ENCODE data around the gene PDLIM4.

PDLIM4 gene

DNA sequence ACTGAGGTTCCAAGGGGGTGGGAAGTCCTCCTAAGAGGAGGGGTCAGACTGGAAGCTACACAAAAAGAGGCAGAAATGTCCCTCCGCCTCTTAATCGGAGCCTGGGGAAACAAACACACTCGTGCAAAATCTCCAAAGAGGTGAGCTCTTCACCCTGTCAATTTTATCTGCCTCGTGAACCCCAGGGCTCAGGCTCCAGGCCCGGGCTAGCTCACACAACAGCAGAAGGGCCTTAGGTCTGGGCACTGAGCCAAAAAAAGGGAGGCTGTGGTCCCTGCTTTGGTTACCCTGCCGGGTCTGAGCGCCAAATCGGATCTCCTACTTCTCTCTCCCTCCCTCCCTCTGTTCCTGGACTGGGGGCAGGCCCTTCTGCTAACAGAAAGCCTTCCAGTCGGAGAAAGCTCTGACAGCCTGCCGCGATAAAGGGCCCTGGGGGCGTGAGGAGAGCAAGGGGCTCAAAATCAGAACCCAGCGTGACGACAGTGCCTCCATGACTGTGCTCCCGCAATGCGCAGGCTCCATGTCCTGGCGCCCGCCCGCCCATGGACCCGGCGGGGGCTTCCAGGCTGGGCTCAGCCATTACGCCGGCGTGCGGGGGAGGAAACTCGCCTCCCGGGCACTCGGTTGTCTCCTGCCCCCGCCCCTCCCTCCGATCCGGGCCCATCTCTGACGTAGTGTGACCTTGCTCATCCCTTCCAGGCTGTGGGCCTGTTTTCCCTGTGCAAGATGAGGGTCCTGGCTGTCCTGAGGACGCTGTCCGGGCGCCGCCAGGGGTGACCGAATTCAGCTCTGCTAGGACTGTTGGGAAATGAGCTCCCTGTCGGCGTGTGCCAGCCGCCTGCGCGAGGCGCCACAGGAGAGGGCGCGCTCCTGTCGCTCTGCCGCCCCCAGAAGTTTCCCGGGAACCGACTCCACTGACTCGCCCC lies 35.8 kb downstream of the PDLIM4 start:
- Histone ChIP-seq H3K36me3 (ENCODE audit: control insufficient read depth, insufficient read depth, low read length) (no peaks in the 10 kb centered on the region), H3K27me3 (ENCODE audit: control insufficient read depth, insufficient read depth, low read length) (peaks cover 26% of the 10 kb centered on the region), H3K4me3 (ENCODE audit: low read depth, low read length) (peak overlapping the region; percentile 59), H3K27ac (ENCODE audit: low read depth, low read length) (peak overlapping the region; percentile 80), H3K9ac (ENCODE audit: low read depth, low read length) (peak overlapping the region; percentile 78), H3K4me1 (ENCODE audit: control insufficient read depth, insufficient read depth, low read length) (peaks cover 16% of the 10 kb centered on the region), H3K9me3 (ENCODE audit: control insufficient read depth, insufficient read depth, low read length) (no peaks in the 10 kb centered on the region)

DNA sequence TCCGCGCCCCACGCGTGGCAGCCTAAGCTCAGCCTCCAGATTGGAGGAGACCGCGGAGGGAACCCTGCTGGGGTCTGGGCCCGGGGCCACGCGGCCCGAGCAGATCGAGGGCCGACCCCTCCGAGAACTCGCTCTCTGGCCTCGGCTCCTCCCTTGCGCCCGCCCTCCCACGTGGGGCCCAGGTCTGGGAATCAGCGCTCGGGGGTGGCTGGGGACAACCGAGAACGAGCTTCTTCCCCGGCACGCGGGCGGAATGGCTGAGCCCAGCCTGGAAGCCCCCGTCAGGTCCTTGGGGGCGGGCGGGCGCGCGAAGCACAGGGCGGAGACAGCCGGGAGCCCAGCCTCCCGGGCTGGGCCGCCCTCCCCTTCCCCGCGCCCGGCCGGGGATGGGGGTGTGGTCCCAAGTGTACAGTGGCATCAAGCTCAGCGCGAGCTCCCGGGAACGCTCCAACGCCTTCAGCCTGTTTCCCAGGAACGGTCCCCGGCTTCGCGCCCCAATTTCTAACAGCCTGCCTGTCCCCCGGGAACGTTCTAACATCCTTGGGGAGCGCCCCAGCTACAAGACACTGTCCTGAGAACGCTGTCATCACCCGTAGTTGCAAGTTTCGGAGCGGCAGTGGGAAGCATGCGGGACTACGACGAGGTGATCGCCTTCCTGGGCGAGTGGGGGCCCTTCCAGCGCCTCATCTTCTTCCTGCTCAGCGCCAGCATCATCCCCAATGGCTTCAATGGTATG lies 36.7 kb downstream of the PDLIM4 start, which contains the start of gene SLC22A4:
SLC22A4 (plus strand) TSS at position 403 of the 736 bp plus-strand sequence; CDS start at position 626, 223 bp downstream.
- no peaks in the 10 kb centered on the region for H3K9me3 ChIP-seq (ENCODE audit: control insufficient read depth, insufficient read depth, low read length)
- peak within 1 kb of the TSS; percentile 59 for H3K4me3 ChIP-seq (ENCODE audit: low read depth, low read length)
- H3K27me3 ChIP-seq (ENCODE audit: control insufficient read depth, insufficient read depth, low read length), result peaks cover 26% of the 10 kb centered on the region
- no peaks in the 10 kb centered on the region for H3K36me3 ChIP-seq (ENCODE audit: control insufficient read depth, insufficient read depth, low read length)
- H3K4me1 ChIP-seq (ENCODE audit: control insufficient read depth, insufficient read depth, low read length), result peaks cover 16% of the 10 kb centered on the region
- peak within 1 kb of the TSS; percentile 78 for H3K9ac ChIP-seq (ENCODE audit: low read depth, low read length)
- peak within 1 kb of the TSS; percentile 80 for H3K27ac ChIP-seq (ENCODE audit: low read depth, low read length)

DNA sequence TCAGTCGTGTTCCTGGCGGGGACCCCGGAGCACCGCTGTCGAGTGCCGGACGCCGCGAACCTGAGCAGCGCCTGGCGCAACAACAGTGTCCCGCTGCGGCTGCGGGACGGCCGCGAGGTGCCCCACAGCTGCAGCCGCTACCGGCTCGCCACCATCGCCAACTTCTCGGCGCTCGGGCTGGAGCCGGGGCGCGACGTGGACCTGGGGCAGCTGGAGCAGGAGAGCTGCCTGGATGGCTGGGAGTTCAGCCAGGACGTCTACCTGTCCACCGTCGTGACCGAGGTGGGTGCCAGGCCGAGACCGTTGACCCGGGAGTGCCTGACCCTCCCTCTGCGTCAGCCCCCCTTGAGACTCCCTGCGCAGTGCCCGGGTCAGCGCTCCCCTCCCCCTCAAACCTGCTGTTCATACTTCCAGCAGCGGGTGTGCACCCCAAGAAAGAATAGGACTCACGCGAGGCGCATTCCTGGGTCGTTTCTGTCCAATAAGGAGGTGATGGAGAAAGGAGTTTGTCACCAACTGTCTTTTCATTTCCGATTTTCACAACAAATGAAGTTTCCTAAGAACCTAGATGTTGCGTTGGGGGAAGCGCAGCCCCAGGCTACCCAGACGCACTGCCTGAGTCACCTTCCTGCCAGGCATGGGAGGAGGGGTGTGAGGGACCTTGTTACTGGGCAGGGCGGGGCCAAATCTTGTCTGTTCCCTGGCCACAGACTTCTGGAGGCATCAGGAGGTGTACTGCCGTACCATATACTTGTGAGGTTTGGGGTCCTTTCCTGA lies 37.4 kb downstream of the PDLIM4 start:
- H3K4me1 ChIP-seq (ENCODE audit: control insufficient read depth, insufficient read depth, low read length), result peaks cover 16% of the 10 kb centered on the region
- no peaks in the 10 kb centered on the region for H3K36me3 ChIP-seq (ENCODE audit: control insufficient read depth, insufficient read depth, low read length)
- H3K9me3 ChIP-seq (ENCODE audit: control insufficient read depth, insufficient read depth, low read length), result no peaks in the 10 kb centered on the region
- H3K27ac ChIP-seq (ENCODE audit: low read depth, low read length), result no peak overlapping the region
- peaks cover 26% of the 10 kb centered on the region for H3K27me3 ChIP-seq (ENCODE audit: control insufficient read depth, insufficient read depth, low read length)
- H3K9ac ChIP-seq (ENCODE audit: low read depth, low read length), result no peak overlapping the region
- H3K4me3 ChIP-seq (ENCODE audit: low read depth, low read length), result peak overlapping the region; percentile 59

DNA sequence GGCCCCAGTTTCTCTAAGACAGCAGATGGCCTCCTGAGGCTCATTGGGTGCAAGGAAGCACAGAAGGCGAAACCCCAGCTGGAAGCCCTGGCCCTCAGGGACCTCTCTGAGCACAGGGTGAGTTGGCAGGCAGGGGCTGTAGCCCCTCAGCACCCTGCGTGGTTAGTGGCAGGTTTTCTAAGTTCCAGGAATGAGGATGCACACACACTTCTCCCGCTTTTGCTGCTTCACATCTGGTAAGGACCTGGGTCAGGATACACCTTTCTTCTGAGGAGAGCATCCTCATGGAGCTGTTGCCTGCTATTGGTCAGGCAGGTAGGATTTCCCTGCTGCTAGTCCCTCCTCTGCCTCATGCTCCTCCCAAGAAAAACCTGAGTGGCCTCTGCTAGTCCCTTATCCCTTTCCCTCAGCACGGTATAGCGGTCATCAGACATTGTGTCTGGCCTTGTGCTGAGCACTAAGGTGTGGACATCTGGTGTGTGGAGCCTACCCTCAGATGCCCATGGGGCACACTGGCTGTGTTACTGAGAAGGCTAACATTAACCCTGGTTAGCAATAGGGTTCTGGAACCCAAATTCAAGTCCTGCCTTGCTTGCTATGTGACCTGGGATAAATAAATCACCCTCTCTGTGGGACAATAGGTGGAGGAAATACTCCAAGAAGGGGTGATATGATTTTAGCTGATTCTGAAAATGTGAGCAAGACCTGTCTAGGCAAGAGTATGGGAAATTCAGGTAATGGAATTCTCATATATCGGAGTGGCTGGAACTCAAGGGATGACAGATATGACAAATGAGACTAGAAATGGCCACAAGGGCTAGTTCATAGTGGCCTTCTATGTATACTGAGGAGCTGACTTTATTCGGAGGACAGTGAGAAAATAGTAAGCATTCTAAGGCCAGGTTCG lies 38.3 kb downstream of the PDLIM4 start:
- H3K27ac ChIP-seq (ENCODE audit: low read depth, low read length), result no peak overlapping the region
- H3K4me3 ChIP-seq (ENCODE audit: low read depth, low read length), result peak overlapping the region; percentile 59; the same call in 1 of the 2 replicates
- H3K36me3 ChIP-seq (ENCODE audit: control insufficient read depth, insufficient read depth, low read length), result no peaks in the 10 kb centered on the region
- H3K4me1 ChIP-seq (ENCODE audit: control insufficient read depth, insufficient read depth, low read length), result peaks cover 16% of the 10 kb centered on the region
- H3K27me3 ChIP-seq (ENCODE audit: control insufficient read depth, insufficient read depth, low read length), result peaks cover 26% of the 10 kb centered on the region
- H3K9ac ChIP-seq (ENCODE audit: low read depth, low read length), result no peak overlapping the region
- H3K9me3 ChIP-seq (ENCODE audit: control insufficient read depth, insufficient read depth, low read length), result no peaks in the 10 kb centered on the region

DNA sequence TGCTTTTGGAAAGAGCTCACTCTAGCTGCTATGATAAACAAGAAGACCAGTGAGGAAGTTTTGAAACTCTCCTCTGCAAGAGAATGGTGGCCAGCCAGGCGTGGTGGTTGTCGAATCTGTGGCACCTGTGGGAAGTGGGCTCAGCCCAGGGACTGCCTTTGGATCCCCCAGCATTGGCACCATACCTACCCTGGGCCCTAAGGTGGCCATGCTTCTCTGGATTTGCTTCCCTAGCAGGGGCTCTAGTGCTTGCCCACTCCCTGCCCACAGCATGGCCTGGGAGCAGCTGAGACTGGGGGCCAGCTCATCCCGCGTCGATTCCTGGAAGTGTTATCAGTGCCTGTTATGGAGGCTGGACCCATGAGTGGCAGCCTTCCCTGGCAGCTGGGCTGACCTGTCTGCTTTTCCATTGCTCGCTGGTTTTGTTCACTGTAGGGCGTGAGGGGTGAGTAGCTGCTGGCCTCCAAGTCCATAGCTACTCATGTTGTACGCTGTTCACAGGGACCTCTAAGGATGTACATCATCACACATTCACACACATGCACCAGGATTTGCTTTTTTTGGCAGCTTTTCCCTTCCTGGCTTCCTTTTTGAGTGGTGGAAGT lies 39.0 kb downstream of the PDLIM4 start:
- Histone ChIP-seq H3K4me3 (ENCODE audit: low read depth, low read length) (no peak overlapping the region), H3K9me3 (ENCODE audit: control insufficient read depth, insufficient read depth, low read length) (no peaks in the 10 kb centered on the region), H3K27me3 (ENCODE audit: control insufficient read depth, insufficient read depth, low read length) (peaks cover 26% of the 10 kb centered on the region), H3K27ac (ENCODE audit: low read depth, low read length) (no peak overlapping the region), H3K9ac (ENCODE audit: low read depth, low read length) (no peak overlapping the region), H3K36me3 (ENCODE audit: control insufficient read depth, insufficient read depth, low read length) (no peaks in the 10 kb centered on the region), H3K4me1 (ENCODE audit: control insufficient read depth, insufficient read depth, low read length) (peaks cover 16% of the 10 kb centered on the region)

DNA sequence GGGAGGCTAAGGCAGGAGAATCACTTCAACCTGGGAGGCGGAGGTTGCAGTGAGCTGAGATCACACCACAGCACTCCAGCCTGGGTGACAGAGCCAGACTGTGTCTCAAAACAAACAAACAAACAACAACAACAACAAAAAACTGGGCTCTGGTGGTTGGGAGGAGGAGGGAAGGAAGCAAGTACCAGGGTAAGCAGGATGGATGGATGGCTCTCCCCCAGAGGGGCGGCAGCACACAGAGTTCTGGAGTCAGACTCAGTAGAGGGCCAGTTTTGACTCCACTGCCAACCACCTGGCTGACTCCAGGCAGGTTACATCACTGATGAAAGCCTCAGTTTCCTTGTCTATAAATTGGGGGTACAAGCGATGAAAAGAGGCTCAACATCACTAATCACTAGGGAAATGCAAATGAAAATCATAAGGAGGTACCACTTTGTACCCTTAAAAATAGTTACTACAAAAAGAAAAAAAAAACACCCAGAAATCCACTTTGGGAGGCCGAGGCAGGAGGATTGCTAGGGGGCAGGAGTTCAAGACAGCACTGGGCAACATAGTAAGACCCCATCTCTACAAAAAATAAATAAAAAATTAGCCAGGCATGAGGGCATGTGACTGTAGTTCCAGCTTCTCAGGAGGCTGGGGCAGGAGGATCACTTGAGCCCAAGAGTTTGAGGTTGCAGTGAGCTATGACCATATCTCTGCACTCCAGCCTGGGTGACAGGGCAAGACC lies 39.9 kb downstream of the PDLIM4 start:
- Histone ChIP-seq H3K4me1 (ENCODE audit: control insufficient read depth, insufficient read depth, low read length) (peaks cover 16% of the 10 kb centered on the region), H3K27me3 (ENCODE audit: control insufficient read depth, insufficient read depth, low read length) (peaks cover 26% of the 10 kb centered on the region), H3K36me3 (ENCODE audit: control insufficient read depth, insufficient read depth, low read length) (no peaks in the 10 kb centered on the region), H3K9ac (ENCODE audit: low read depth, low read length) (no peak overlapping the region), H3K4me3 (ENCODE audit: low read depth, low read length) (no peak overlapping the region), H3K27ac (ENCODE audit: low read depth, low read length) (no peak overlapping the region), H3K9me3 (ENCODE audit: control insufficient read depth, insufficient read depth, low read length) (no peaks in the 10 kb centered on the region)

DNA sequence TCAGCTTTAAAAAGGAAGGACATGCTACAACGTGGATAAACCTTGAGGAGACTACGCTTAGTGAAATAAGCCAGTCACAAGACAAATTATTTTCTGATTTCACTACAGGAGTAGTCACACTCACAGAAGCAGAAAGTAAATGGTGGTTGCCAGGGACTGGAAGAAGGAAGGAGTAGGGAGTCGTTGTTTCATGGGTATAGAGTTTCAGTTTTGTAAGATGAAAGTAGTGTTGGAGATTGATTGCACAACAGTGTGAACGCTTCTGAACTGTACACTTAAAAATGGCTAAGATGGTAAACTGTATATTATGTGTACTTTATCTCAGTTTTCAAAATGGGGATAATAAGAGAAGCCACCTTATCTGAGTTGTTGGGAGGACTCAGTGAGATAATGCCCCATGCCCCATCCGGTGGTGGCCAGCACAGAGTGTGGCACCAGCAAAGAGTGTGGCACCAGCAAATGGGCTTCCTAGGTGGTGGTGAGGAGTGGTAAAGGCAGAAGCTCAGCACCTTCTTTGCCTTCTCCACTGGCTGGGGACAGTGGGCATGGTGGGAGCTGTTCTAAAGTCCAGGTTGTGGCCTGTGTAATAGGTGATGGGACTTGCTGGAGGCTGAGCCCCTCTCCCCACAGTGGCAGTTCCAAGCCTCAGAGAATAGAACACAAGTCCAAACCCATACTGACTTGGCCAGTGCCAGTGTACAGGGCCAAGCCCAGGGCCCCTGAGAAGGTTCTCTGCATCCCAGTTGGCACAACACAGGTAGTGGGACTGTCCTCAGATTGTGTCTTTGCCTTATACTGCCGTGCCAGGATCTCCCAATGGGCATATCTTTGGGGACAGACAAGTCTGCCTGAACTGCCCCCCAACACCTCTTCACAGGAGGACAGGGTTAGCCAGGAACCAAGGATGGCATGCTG lies 41.1 kb downstream of the PDLIM4 start:
- peaks cover 26% of the 10 kb centered on the region for H3K27me3 ChIP-seq (ENCODE audit: control insufficient read depth, insufficient read depth, low read length)
- H3K27ac ChIP-seq (ENCODE audit: low read depth, low read length), result no peak overlapping the region
- H3K4me3 ChIP-seq (ENCODE audit: low read depth, low read length), result no peak overlapping the region
- H3K4me1 ChIP-seq (ENCODE audit: control insufficient read depth, insufficient read depth, low read length), result peaks cover 10% of the 10 kb centered on the region; the same call in 1 of the 2 replicates
- H3K36me3 ChIP-seq (ENCODE audit: control insufficient read depth, insufficient read depth, low read length), result no peaks in the 10 kb centered on the region
- H3K9ac ChIP-seq (ENCODE audit: low read depth, low read length), result no peak overlapping the region
- H3K9me3 ChIP-seq (ENCODE audit: control insufficient read depth, insufficient read depth, low read length), result no peaks in the 10 kb centered on the region

DNA sequence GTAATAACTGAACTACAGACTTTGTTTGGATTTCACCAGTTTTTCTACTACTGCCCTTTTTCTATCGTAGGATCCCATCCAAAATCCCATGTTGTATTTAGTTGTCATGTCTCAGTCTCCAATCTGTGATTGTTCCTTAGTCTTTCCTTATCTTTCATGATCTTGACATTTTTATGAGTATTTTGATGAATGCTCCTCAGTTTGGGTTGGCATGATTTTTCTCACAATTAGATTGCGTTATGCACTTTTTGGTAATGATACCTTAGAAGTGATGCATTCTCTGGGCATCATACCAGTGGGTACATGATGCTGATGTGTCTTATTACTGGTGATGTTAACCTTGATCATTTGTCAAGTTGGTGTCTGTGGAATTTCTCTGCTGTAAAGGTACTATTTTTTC lies 42.4 kb downstream of the PDLIM4 start:
- no peak overlapping the region for H3K27ac ChIP-seq (ENCODE audit: low read depth, low read length)
- no peaks in the 10 kb centered on the region for H3K9me3 ChIP-seq (ENCODE audit: control insufficient read depth, insufficient read depth, low read length)
- H3K36me3 ChIP-seq (ENCODE audit: control insufficient read depth, insufficient read depth, low read length), result no peaks in the 10 kb centered on the region
- H3K9ac ChIP-seq (ENCODE audit: low read depth, low read length), result no peak overlapping the region
- H3K4me1 ChIP-seq (ENCODE audit: control insufficient read depth, insufficient read depth, low read length), result peaks cover 8% of the 10 kb centered on the region; the same call in 1 of the 2 replicates
- no peak overlapping the region for H3K4me3 ChIP-seq (ENCODE audit: low read depth, low read length)
- peaks cover 18% of the 10 kb centered on the region for H3K27me3 ChIP-seq (ENCODE audit: control insufficient read depth, insufficient read depth, low read length)

Measured in HUES48 (cell line).